NK-92 (cell line): Measurements from ENCODE around the gene CES2.
"Not testable (repeated sequence)": the region's sequence is repeated elsewhere in the genome, so short reads cannot be mapped to it uniquely, and the experiment has no call there.

Experiments used
- DNase-seq: peaks from one replicate; lab custom pipeline; 2025; ENCODE audit not compliant: unreplicated experiment; lab: John Stamatoyannopoulos, UW

CES2 gene

DNA sequence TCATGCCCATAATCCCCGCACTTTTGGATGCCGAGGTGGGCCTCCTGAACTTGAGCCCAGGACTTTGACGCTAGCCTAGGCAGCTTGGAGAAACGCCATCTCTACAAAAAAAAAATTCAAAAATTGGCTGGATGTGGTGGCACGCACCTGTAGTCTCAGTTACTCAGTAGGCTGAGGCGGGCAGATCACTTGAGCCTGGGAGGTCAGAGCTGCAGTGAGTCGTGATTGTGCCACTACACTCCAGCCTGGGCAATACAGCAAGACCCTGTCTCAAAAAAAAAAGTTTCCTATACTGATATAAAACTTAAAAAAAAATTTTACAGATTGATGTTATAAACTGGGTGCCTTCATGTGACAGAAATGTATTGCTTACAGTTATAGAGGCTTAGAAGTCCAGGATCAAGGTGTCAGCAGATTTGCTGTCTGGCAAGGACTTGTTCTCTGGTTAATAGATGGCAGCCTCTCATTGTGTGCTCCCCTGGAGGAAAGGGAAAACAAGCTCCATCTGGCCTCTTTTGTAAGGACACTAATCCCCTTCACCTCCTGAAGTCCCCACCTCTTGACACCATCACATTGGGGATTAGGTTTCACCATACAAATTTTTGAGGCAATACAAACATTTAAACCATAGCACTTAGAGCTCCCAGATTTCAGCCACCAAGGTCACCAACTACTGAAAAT lies 17.3 kb downstream of the CES2 start:
- DNase-seq, result no peak

DNA sequence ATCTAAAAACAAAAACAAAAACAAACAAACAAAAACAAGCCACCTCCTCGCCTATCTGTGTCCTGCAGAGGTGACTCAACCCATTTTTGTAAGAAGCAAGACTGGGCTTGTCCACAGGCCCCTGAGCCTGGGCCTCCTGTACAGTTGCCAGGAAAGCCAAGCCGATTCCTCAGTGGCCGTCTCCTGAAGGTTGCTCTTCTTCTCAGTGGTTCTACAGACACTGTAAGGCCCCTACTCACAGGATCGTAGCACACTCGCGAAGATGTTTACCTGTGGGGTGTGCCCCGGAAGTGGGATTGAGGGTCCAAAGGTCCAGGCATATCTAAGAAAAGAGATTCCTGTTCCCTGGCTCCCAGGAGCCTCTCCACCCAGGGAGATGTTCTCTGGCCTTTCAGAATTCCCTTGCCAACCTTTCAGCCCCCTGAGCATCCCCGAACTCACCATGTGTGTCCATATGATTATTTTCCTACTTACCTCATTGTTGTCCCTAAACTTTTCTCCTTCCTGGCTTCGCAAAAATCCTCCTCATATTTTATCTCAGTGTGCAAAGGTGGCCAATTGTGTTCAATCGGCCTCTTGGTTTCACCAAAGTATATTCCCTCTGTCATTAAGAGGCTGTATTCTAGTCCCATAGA lies 18.3 kb downstream of the CES2 start:
- no peak for DNase-seq

DNA sequence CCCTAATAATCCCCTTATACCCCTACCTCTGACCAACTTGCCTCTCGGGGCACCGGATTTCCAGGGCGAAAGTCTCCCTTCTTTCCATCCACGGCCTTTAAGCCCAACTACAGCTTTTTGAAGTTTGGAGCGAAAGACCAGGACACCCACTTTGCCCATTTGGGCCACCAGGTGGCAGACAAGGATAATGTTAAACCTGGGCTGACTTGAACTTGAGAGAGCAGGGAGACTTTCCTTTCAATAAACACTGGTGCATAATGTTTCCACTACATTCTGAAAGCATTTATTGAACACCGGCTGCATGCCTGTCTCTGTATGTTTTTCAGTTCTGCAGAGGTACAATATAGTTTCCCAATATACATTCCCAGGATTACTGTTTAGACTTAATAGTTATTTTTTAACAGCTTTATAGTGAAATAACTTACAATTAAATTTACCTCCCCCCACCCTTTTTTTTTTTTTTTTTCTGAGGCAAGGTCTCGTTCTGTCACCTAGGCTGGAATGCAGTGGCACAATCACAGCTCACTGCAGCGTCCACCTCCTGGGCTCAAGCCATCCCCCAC lies 18.9 kb downstream of the CES2 start:
- DNase-seq, result no peak

DNA sequence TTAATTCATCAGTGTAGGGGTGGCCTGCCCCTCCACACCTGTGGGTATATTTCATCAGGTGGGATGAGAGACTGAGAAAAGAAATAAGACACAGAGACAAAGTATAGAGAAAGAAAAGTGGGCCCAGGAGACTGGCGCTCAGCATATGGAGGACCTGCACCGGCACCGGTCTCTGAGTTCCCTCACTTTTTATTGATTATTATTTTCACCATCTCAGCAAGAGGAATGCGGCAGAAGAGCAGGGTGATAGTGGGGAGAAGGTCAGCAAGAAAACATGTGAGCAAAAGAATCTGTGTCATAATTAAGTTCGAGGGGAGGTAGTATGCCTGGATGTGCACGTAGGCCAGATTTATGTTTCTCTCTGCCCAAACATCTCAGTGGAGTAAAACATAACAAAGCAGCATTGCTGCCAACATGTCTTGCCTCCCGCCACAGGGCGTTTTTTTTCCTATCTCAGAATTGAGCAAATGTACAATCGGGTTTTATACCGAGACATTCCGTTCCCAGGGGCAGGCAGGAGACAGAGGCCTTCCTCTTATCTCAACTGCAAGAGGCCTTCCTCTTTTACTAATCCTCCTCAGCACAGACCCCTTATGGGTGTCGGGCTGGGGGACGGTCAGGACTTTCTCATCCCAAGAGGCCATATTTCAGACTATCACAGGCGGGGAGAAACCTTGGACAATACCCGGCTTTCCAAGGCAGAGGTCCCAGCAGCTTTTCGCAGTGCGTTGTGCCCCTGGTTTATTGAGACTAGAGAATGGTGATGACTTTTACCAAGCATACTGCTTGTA lies 20.2 kb downstream of the CES2 start:
- not testable (repeated sequence) for DNase-seq

DNA sequence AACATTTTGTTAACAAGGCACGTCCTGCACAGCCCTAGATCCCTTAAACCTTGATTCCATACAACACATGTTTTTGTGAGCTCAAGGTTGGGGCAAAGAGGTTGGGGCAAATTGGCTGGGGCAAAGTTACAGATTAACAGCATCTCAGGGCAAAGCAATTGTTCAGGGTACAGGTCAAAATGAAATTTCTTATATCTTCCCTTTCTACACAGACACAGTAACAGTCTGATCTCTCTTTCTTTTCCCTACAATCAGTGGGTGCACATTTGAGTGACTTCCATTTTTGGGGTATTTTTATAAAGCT lies 20.8 kb downstream of the CES2 start:
- DNase-seq, result not testable (repeated sequence)

DNA sequence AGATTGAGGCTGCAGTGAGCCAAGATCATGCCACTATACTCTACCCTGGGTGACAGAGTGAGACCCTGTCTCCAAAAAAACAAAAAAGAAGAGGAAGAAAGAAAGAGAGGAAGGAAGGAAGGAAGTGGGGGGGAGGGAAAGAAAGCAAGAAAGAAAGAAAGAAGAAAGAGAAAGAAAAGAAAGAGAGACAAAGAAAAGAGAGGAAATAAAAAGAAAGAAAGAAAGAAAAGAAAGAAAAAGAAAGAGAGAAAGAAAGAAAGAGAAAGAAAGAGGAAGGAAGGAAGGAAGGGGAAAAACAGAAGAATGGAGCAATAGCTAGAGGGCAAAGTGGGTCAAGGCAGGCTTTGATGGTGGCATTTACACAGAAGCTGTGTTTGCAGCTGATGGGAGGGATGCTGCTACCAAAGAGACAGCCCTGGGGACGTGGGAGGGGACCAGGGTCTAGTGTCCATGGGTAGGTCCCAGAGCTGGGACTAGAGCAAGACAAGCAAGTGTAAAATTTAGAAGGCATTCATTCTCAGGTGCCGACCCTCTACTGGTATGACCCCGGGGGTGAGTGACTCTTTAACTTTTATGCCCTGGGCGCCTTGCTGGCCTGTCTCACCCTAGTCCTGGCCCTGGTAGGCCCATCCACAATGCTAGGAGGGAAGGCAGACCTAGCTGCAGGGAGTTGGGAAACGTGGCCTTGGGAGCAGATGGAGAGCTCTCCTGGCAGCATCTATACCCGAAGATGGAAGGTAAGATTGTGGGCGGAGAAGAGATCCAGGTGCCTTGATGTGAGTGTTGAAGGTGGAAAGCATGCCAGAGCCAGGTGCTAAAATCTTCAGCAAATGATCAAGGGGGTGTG lies 23.8 kb downstream of the CES2 start:
- DNase-seq, result no peak

DNA sequence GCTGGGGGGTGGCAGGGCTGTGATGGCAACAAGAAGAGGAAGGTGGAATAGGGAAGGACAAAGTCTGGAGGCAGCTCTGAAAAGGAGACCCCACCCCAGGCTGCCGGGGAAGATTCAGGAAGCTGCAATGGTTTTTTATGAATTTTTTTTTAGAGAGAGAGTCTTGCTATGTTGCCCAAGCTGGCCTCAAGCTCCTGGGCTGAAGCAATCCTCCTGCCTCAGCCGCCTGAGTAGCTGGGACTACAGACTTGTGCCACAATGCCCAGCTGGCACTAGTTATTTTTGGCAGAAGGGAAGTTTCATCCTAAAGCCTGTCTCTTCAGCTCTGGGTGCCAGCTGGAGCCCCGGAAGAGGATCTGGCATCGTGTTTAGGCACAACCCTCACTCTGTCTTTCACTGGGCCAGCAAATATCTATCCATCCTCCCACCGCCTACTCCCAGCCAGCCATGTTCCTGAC lies 24.4 kb downstream of the CES2 start:
- DNase-seq, result no peak

DNA sequence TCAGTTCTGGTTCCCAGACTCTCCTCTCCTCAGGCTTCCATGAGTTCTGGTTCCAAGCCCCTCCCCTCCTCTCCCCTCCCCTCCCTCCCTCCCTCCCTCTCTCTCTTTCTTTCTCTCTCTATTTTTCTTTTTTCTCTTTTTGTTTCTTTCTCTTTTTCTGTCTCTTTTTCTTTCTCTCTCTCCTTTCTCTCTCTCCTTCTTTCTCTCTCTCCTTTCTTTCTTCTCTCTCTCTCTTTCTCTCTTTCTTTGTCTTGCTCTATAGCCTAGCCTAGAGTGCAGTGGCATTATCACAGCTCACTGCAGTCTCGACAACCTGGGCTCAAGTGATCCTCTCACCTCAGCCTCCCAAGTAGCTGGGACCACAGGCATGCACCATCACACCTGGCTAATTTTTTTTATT lies 25.0 kb downstream of the CES2 start:
- no peak for DNase-seq

DNA sequence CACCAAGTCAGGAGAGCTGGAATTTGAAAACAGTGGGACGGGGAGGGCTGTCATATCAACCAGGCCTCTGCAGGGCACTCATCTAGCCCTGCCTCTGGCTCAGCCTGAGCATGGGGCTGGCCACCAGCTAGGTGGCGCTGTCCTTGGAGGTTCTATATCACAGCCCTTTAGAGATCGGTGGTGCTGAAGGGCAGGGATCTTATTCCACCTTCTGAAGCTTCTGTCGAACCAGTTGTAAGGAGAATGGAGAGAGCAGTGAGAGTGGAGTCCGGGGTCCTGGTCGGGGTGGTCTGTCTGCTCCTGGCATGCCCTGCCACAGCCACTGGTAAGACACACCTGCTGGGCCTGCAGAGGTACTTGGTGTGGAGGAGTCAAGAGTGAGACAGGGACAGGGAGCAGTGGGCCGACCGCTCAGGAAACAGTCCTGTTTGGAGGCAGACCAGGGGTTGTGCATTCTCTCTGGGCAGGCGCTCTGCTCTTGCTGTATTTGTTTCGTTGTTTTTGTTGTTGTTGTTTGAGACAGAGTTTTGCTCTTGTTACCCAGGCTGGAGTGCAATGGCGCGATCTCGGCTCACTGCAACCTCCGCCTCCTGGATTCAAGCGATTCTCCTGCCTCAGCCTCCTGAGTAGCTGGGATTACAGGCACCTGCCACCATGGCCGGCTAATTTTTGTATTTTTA lies 25.9 kb downstream of the CES2 start, which contains the start of gene CES3:
Gene CES3 (plus strand): TSS at position 202 of the 680 bp plus-strand sequence. CDS start 42 bp downstream, at position 244.
- DNase-seq, result no peak

DNA sequence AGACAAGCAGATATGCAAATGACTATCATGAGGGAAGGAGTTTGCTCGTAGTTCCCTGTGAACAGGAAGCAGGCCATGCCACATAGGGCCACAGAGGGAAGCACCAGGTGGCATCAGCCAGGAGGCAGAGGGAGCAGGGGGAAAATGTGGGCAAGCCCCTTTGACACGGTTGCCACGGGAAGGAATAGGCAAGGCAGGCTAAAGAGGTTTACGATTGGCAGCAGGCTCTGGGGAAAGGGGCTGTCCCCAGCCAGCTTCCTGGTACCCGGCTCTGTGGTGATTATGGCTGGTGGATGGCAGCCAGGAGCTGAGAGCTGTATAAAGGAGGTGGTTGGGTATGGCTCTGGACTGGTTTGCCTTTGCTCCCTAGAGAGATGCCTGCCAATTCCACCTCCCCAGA lies 26.6 kb downstream of the CES2 start:
- no peak for DNase-seq

DNA sequence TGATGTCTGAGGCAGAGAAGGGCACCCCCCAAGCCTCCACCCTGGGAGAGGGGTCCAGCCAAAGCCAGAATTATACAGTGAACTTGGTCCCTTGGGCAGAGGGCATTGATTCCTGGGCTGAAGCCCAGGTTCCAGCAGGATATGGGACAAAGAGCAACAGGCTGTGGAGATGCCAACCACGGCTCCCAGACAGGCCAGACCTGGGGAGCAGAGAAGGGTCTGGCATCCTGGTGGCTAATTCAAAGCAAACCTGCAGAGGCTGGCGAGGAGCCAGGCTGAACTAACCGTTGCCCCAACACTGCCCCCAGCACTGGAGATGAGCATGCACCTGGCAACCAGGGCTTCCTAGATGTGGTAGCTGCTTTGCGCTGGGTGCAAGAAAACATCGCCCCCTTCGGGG lies 28.7 kb downstream of the CES2 start:
- DNase-seq, result no peak

DNA sequence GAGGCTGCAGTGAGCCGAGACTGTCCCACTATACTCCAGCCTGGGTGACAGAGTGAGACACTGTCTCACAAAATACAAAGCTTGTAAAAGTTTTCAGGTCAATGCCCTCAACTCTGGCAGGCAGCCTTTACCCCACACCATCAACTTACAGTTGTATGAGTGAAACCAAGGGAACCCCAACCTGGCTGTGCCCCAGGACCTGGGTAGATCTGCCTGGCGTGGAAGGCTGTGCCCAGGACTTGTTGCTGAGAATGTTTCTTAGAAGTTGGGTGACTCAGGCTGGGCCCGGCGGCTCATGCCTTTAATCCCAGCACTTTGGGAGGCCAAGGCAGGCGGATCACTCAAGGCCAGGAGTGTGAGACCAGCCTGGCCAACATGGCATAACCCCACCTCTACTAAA lies 33.5 kb downstream of the CES2 start:
- no peak for DNase-seq

DNA sequence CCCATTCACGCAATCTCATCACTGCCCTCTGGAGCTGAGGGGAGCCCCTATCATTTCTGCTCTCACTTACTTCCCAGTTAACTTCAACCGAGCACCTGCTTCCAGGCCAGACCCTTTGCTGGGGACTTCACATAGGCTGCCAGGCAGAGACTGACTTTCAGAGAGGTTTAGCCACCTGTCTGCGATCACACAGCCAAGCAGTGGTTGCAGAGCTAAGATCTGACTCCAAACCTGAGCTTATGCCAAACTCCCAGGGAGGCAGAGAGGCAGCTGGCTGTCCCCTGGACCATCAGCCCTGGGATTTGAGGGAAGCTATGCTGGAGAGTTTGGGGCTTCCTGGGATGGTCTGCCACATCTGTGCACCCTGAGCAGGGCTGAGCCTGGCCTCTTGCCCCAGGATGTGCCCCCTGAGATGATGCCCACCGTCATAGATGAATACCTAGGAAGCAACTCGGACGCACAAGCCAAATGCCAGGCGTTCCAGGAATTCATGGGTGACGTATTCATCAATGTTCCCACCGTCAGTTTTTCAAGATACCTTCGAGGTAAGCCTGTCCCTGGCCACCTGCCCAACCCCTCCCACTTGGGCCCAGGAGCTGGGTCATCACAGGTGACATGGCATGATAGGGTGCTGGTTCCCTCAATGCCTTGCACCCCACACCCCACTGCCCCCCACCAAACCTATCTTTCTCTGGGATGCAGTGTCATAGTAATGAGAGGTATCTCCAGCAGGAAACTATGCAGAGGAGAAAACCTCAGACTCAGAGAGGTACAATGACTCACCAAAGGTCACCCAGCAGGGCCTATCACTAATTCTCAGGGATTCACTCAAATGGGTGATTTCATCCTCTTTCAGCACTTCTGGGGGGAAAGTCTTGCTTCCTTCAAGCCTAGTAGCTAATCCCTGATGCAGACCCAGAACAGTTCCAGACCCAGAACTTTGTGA lies 35.7 kb downstream of the CES2 start:
- DNase-seq, result no peak

DNA sequence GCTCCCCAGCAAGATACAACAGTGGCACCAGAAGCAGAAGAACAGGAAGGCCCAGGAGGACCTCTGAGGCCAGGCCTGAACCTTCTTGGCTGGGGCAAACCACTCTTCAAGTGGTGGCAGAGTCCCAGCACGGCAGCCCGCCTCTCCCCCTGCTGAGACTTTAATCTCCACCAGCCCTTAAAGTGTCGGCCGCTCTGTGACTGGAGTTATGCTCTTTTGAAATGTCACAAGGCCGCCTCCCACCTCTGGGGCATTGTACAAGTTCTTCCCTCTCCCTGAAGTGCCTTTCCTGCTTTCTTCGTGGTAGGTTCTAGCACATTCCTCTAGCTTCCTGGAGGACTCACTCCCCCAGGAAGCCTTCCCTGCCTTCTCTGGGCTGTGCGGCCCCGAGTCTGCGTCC lies 37.7 kb downstream of the CES2 start:
- no peak for DNase-seq

DNA sequence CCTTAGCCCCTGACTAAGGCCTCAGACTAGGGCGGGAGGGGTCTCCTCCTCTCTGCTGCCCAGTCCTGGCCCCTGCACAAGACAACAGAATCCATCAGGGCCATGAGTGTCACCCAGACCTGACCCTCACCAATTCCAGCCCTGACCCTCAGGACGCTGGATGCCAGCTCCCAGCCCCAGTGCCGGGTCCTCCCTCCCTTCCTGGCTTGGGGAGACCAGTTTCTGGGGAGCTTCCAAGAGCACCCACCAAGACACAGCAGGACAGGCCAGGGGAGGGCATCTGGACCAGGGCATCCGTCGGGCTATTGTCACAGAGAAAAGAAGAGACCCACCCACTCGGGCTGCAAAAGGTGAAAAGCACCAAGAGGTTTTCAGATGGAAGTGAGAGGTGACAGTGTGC lies 38.4 kb downstream of the CES2 start:
- DNase-seq, result no peak

DNA sequence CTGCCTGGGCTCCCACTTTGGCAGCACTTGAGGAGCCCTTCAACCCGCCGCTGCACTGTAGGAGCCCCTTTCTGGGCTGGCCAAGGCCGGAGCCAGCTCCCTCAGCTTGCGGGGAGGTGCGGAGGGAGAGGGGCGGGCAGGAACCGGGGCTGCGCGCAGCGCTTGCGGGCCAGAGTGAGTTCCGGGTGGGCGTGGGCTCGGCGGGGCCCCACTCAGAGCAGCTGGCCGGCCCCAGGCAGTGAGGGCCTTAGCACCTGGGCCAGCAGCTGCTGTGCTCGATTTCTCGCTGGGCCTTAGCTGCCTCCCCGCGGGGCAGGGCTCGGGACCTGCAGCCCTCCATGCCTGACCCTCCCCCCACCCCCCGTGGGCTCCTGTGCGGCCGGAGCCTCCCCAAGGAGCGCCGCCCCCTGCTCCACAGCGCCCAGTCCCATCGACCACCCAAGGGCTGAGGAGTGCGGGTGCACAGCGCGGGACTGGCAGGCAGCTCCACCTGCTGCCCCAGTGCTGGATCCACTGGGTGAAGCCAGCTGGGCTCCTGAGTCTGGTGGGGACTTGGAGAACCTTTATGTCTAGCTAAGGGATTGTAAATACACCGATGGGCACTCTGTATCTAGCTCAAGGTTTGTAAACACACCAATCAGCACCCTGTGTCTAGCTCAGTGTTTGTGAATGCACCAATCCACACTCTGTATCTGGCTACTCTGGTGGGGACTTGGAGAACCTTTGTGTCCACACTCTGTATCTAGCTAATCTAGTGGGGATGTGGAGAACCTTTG lies 39.0 kb downstream of the CES2 start:
- not testable (repeated sequence) for DNase-seq

DNA sequence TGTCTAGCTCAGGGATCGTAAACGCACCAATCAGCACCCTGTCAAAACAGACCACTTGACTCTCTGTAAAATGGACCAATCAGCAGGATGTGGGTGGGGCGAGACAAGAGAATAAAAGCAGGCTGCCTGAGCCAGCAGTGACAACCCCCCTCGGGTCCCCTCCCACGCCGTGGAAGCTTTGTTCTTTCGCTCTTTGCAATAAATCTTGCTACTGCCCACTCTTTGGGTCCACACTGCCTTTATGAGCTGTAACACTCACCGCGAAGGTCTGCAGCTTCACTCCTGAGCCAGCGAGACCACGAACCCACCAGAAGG lies 39.6 kb downstream of the CES2 start:
- not testable (repeated sequence) for DNase-seq

DNA sequence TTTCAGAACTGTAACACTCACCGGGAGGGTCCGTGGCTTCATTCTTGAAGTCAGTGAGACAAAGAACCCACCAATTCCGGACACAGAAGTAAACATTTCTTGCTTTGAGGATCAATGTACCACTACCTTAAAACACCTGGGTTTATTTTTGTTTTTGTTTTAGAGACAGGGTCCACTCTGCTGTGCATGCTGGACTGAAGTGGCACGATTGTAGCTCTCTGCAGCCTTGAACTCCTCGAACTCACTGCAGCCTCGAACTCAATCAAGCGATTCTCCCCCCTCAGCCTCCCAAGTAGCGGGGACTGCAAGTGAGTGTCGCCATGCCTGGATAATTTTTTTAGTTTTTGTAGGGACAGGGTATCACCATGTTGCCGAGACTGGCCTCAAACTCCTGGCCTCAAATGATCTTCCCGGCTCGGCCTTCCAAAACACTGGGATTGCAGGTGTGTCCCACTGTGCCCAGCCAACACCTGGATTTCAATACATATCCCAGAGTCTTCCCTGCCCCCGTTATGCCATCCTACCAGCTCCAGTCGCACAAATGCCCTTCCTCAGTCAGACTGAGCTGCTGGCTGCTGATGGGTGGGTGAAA lies 40.1 kb downstream of the CES2 start:
- no peak for DNase-seq
